ENCODE measurements around the gene TCFL5.

GRCh38 chr20:62821726-62822210, 39.9 kb downstream of the TCFL5 start:
- no peak for TF ChIP-seq POLR2A (IDR thresholded peaks at IDR 0.05)
- TF ChIP-seq EP300 (IDR thresholded peaks at IDR 0.05): no peak
- TF ChIP-seq CTCF (IDR thresholded peaks at IDR 0.05): no peak
